ENCODE measurements around the gene TUFT1. TPM values are rescaled to one million over a fixed set of nuclear protein-coding genes. Genes with fewer than 3 reads are reported as not detected.

Gene TUFT1
- total RNA-seq, 2 experiments from 2014 or later = 0.06 to 0.13 TPM

GRCh38 chr1:151515265-151515664 is 24.8 kb upstream of the TUFT1 start:
- Histone ChIP-seq H3K36me3 (ENCODE audit: insufficient read depth, low read length) (no peaks in the 10 kb centered on the region), H3K9me2 (ENCODE audit: insufficient read depth, low read length) (no peaks in the 10 kb centered on the region), H3K4me3 (ENCODE audit: low read depth, low read length, poor library complexity, severe bottlenecking) (no peak overlapping the region), H3K4me2 (ENCODE audit: low read length) (no peak overlapping the region), H4K20me1 (ENCODE audit: insufficient read depth, low read length) (no peaks in the 10 kb centered on the region), H3K4me1 (ENCODE audit: insufficient read depth, low read length, poor library complexity, severe bottlenecking) (peaks cover 28% of the 10 kb centered on the region), H2AFZ (ENCODE audit: low read length) (no peak overlapping the region), H3K79me2 (ENCODE audit: insufficient read depth, low read depth, low read length) (no peaks in the 10 kb centered on the region), H3K27ac (ENCODE audit: low read depth, low read length, poor library complexity, severe bottlenecking) (no peak overlapping the region), H3K9me3 (ENCODE audit: low read length) (no peaks in the 10 kb centered on the region)
- ChIA-PET CTCF (ENCODE audit: unreplicated experiment) (no interaction called here), POLR2A (interaction anchor here (0.7 kb wide), 1 partner anchor 7 kb away, joined by 3 read pairs; no protein-coding TSS in a partner anchor)
- DNase-seq (ENCODE audit: low spot score) = no peak
- TF ChIP-seq CTCF (conservative IDR thresholded peaks at IDR 0.05; ENCODE audit: low read length) (no peak), EZH2phosphoT487 (IDR thresholded peaks at IDR 0.05; ENCODE audit: borderline replicate concordance, low read depth, low read length) (no peak)
- intact Hi-C loops (cut with micrococcal nuclease; ENCODE audit: unreplicated experiment) = no loop called here
- no TSS peak for BruUV-seq (replicated peaks)

- intact Hi-C loops (cut with micrococcal nuclease; ENCODE audit: unreplicated experiment) = no loop called here
- POLR2A ChIA-PET = interaction anchor here (1.0 kb wide), 1 partner anchor 60 kb away, joined by 4 read pairs; no protein-coding TSS in a partner anchor
These were observed 24.0 kb upstream of the TUFT1 start for GRCh38 chr1:151516031-151516511.

More at GRCh38 chr1:151516031-151516511, 24.0 kb upstream of the TUFT1 start:
- Histone ChIP-seq H3K79me2 (ENCODE audit: insufficient read depth, low read depth, low read length) (no peaks in the 10 kb centered on the region), H3K4me1 (ENCODE audit: insufficient read depth, low read length, poor library complexity, severe bottlenecking) (peaks cover 24% of the 10 kb centered on the region), H2AFZ (ENCODE audit: low read length) (no peak overlapping the region), H3K9me3 (ENCODE audit: low read length) (no peaks in the 10 kb centered on the region), H3K27ac (ENCODE audit: low read depth, low read length, poor library complexity, severe bottlenecking) (no peak overlapping the region), H3K4me2 (ENCODE audit: low read length) (no peak overlapping the region), H4K20me1 (ENCODE audit: insufficient read depth, low read length) (no peaks in the 10 kb centered on the region), H3K4me3 (ENCODE audit: low read depth, low read length, poor library complexity, severe bottlenecking) (no peak overlapping the region), H3K9me2 (ENCODE audit: insufficient read depth, low read length) (no peaks in the 10 kb centered on the region), H3K36me3 (ENCODE audit: insufficient read depth, low read length) (no peaks in the 10 kb centered on the region)
- DNase-seq (ENCODE audit: low spot score) = no peak
- no TSS peak for BruUV-seq (replicated peaks)
- CTCF ChIA-PET (ENCODE audit: unreplicated experiment) = no interaction called here
- TF ChIP-seq CTCF (conservative IDR thresholded peaks at IDR 0.05; ENCODE audit: low read length) = no peak
- TF ChIP-seq EZH2phosphoT487 (IDR thresholded peaks at IDR 0.05; ENCODE audit: borderline replicate concordance, low read depth, low read length) = no peak
